DOHH2 (cell line): ENCODE results near the gene MRPL10.

ENCODE experiments used
- H3F3A ChIP-seq: fragments of 200-600 bp; sonication (generic), shearing (Covaris generic); 2 replicates; pipeline ENCODE4 v1.6.0; 2016; ENCODE audit warnings: antibody characterized with exemption, mild to moderate bottlenecking; ENCODE audit not compliant: control insufficient read depth, insufficient read depth
- H3K27ac ChIP-seq: fragments of 200-600 bp; sonication (generic); 2 replicates; pipeline ENCODE4 v1.5.1; 2014; ENCODE audit warnings: low read depth, mild to moderate bottlenecking, low read length, moderate library complexity
- H3K27me3 ChIP-seq: fragments of 200-600 bp; sonication (generic); 2 replicates; pipeline ENCODE4 v1.6.1; 2014; ENCODE audit warnings: mild to moderate bottlenecking, low read length, mixed read lengths; ENCODE audit not compliant: control insufficient read depth
- H3K36me3 ChIP-seq: fragments of 200-600 bp; sonication (generic); 2 replicates; pipeline ENCODE4 v1.6.1; 2014; ENCODE audit warnings: mild to moderate bottlenecking, low read length, moderate library complexity, mixed read lengths; ENCODE audit not compliant: control insufficient read depth
- H3K4me1 ChIP-seq: fragments of 200-600 bp; sonication (generic); 2 replicates; pipeline ENCODE4 v1.6.1; 2014; ENCODE audit warnings: mild to moderate bottlenecking, low read length, mixed read lengths; ENCODE audit not compliant: control insufficient read depth
- H3K4me2 ChIP-seq: fragments of 200-600 bp; sonication (generic); 2 replicates; pipeline ENCODE4 v1.6.0; 2014; ENCODE audit warnings: mild to moderate bottlenecking, low read length, moderate library complexity
- H3K4me3 ChIP-seq: fragments of 200-600 bp; sonication (generic); 2 replicates; pipeline ENCODE4 v1.5.1; 2014; ENCODE audit warnings: mild to moderate bottlenecking, low read length, mixed read lengths
- H3K79me2 ChIP-seq: fragments of 200-600 bp; sonication (generic); 2 replicates; pipeline ENCODE4 v1.6.1; 2014; ENCODE audit warnings: mild to moderate bottlenecking, low read length, mixed read lengths; ENCODE audit not compliant: control insufficient read depth
- H3K9me2 ChIP-seq: fragments of 200-600 bp; sonication (generic); replicated peaks from 2 replicates; pipeline ENCODE4 v1.6.1; 2014; ENCODE audit warnings: mild to moderate bottlenecking, low read length, mixed read lengths; ENCODE audit not compliant: control insufficient read depth
- H3K9me3 ChIP-seq: fragments of 200-600 bp; sonication (generic); 2 replicates; pipeline ENCODE4 v1.6.1; 2014; ENCODE audit warnings: antibody characterized with exemption, low read length, mixed read lengths; ENCODE audit not compliant: control insufficient read depth, insufficient read depth
- H4K20me1 ChIP-seq: fragments of 200-600 bp; sonication (generic); 2 replicates; pipeline ENCODE4 v1.6.0; 2014; ENCODE audit warnings: low read depth, mild to moderate bottlenecking, antibody characterized with exemption, low read length, moderate library complexity; ENCODE audit not compliant: control insufficient read depth, insufficient read depth
- EZH2phosphoT487 ChIP-seq: fragments of 200-600 bp; sonication (generic); IDR thresholded peaks from 2 replicates; pipeline ENCODE4 v1.6.1; 2017; ENCODE audit warnings: borderline replicate concordance, mild to moderate bottlenecking, antibody characterized with exemption, low read length, moderate library complexity, mixed read lengths
- TF ChIP-seq, protein P1 (sequence below): fragments of 200-600 bp; sonication (generic); IDR thresholded peaks from one replicate; pipeline ENCODE4 v1.5.1; 2014; ENCODE audit warnings: antibody characterized with exemption, mild to moderate bottlenecking, low read depth, low read length; ENCODE audit not compliant: poor library complexity, severe bottlenecking

MRPL10 gene

DNA sequence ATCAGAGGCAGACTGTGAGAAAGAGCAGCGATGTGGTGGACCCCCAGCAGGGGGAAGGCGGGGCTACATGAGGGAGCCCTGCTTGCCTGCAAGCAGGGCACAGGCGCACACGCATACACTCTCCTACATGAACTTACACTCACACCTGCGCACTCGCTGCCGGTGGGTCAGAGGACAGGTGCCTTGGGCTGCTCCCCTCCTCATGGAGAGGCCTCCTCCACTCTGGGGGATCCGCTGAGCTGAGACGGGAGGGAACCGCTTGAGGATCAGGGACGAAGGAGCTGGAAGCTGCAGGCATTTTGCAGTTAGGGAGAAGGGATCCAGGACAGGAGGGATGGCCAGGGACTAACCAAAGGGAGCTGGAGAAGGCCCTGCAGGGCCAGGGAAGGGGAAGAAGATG, 23.9 kb downstream of the MRPL10 start:
- Histone ChIP-seq H3K4me2 (no peak overlapping the region), H3F3A (no peaks in the 10 kb centered on the region), H4K20me1 (no peaks in the 10 kb centered on the region), H3K4me1 (no peaks in the 10 kb centered on the region), H3K27ac (no peak overlapping the region), H3K36me3 (peaks cover 10% of the 10 kb centered on the region; the same call in 1 of the 2 replicates), H3K4me3 (no peak overlapping the region), H3K9me2 (no peaks in the 10 kb centered on the region), H3K27me3 (peaks cover 8% of the 10 kb centered on the region; the same call in 1 of the 2 replicates), H3K79me2 (no peaks in the 10 kb centered on the region), H3K9me3 (no peaks in the 10 kb centered on the region)
- TF ChIP-seq EZH2phosphoT487, result no peak
- TF ChIP-seq, protein P1, sequence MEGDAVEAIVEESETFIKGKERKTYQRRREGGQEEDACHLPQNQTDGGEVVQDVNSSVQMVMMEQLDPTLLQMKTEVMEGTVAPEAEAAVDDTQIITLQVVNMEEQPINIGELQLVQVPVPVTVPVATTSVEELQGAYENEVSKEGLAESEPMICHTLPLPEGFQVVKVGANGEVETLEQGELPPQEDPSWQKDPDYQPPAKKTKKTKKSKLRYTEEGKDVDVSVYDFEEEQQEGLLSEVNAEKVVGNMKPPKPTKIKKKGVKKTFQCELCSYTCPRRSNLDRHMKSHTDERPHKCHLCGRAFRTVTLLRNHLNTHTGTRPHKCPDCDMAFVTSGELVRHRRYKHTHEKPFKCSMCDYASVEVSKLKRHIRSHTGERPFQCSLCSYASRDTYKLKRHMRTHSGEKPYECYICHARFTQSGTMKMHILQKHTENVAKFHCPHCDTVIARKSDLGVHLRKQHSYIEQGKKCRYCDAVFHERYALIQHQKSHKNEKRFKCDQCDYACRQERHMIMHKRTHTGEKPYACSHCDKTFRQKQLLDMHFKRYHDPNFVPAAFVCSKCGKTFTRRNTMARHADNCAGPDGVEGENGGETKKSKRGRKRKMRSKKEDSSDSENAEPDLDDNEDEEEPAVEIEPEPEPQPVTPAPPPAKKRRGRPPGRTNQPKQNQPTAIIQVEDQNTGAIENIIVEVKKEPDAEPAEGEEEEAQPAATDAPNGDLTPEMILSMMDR, result no peak

DNA sequence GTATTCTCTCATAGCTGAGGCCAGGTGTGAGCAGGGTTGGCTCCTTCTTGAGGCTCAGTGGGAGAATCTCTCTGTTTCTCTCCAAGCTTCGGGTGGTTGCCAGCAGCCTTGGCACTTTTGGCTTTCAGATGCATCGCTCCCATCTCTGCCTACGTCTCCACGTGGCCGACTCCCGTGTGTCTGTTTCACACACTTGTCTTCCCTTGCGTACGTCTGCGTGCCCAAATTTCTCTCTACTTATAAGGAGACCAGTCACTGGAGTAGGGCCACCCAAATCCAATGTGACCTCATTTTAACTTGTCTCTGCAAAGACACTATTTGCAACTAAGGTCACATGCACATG, 24.5 kb downstream of the MRPL10 start:
- H3K9me3 ChIP-seq, result no peaks in the 10 kb centered on the region
- no peaks in the 10 kb centered on the region for H4K20me1 ChIP-seq
- H3K79me2 ChIP-seq, result no peaks in the 10 kb centered on the region
- no peak overlapping the region for H3K27ac ChIP-seq
- H3F3A ChIP-seq, result no peaks in the 10 kb centered on the region
- no peak overlapping the region for H3K4me2 ChIP-seq
- peaks cover 10% of the 10 kb centered on the region; the same call in 1 of the 2 replicates for H3K36me3 ChIP-seq
- TF ChIP-seq EZH2phosphoT487, result no peak
- TF ChIP-seq, protein P1, result no peak
- H3K27me3 ChIP-seq, result peaks cover 8% of the 10 kb centered on the region; the same call in 1 of the 2 replicates
- no peak overlapping the region for H3K4me3 ChIP-seq
- no peaks in the 10 kb centered on the region for H3K4me1 ChIP-seq
- no peaks in the 10 kb centered on the region for H3K9me2 ChIP-seq

DNA sequence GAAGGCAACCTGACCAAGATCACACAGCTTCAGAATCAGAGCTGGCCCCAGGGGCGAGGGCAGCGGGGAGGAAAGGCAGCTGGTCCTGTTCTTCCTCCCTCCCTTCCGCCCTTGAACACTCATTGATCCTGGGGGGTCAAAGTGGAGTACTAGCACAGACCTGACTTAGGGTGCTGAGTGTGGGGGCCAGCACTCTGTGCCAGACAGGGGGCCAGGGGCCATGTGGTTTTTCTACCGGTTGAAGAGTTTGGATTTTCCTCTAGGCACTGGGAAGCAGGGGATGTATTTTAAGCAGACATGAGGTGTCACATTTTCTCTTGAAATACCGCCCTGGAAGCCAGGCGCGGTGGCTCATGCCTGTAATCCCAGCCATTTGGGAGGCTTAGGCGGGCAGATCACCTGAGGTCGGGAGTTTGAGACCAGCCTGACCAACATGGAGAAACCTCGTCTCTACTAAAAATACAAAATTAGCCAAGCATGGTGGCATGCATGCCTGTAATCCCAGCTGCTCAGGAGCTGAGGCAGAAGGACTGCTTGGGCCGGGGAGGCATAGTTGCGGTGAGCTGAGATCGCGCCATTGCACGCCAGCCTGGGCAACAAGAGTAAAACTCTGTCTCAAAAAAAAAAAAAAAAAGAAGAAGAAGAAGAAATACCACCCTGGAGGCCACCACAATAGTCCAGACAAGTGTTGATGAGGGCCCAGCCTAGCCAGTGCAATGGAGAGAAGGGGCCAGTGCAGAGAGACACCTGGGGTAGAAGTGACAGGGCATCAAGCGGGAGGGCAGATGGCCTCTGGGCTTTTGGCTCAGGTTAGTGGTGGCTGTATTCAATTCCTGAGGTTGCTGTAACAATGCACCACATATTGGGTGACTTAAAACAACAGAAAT, 25.1 kb downstream of the MRPL10 start:
- Histone ChIP-seq H3K9me2 (no peaks in the 10 kb centered on the region), H3K9me3 (no peaks in the 10 kb centered on the region), H3K4me3 (no peak overlapping the region), H3K36me3 (peaks cover 10% of the 10 kb centered on the region; the same call in 1 of the 2 replicates), H3K79me2 (no peaks in the 10 kb centered on the region), H3F3A (no peaks in the 10 kb centered on the region), H3K4me2 (no peak overlapping the region), H3K27me3 (peaks cover 8% of the 10 kb centered on the region; the same call in 1 of the 2 replicates), H3K4me1 (no peaks in the 10 kb centered on the region), H3K27ac (no peak overlapping the region), H4K20me1 (no peaks in the 10 kb centered on the region)
- TF ChIP-seq EZH2phosphoT487, result no peak
- TF ChIP-seq, protein P1, result no peak
